IMR-90 (cell line): ENCODE data around the gene CITED2. TPM values are rescaled to one million over a fixed set of nuclear protein-coding genes. Genes with fewer than 3 reads are reported as not detected.

ENCODE experiments used
- ATAC-seq: fragments of 200-7000 bp; cut with Tn5 transposase; 2 replicates; pipeline ENCODE4 v1.9.1; 2020; ENCODE audit warnings: low read depth, mild to moderate bottlenecking, moderate library complexity
- BruUV-seq: library from RNA; stranded (reverse); fragments of 400-500 nt; replicated peaks from 2 replicates; lab custom pipeline; 2021; lab: Mats Ljungman, UMichigan
- CTCF ChIA-PET: fragments of 300-600 bp; formaldehyde crosslinking; extraction: SDS; loops from one replicate; lab custom pipeline; 2021; ENCODE audit warnings: antibody characterized with exemption; lab: Yijun Ruan, JAX
- POLR2A ChIA-PET: fragments of 300-600 bp; sonication (Branson Sonifier 250); formaldehyde crosslinking; loops from one replicate; lab custom pipeline; 2022; ENCODE audit warnings: antibody characterized with exemption; ENCODE audit not compliant: unreplicated experiment; lab: Charles Lee
- DNase-seq: peaks from one replicate; pipeline ENCODE4 v3.0.0; 2013
- H2AFZ ChIP-seq: replicated peaks from 2 replicates; pipeline ENCODE3; 2013; ENCODE audit warnings: low read length, mild to moderate bottlenecking; ENCODE audit not compliant: poor library complexity
- H2AK5ac ChIP-seq: 2 replicates; pipeline ENCODE4 v1.6.1; 2013; ENCODE audit warnings: low read depth, low read length, inconsistent platforms
- H2AK9ac ChIP-seq: replicated peaks from 2 replicates; pipeline ENCODE3; 2013; ENCODE audit warnings: mild to moderate bottlenecking, low read depth, low read length, moderate library complexity; ENCODE audit not compliant: poor library complexity
- H2BK120ac ChIP-seq: 2 replicates; pipeline ENCODE4 v1.6.1; 2013; ENCODE audit warnings: low read depth, low read length, inconsistent platforms
- H2BK15ac ChIP-seq: 3 replicates; pipeline ENCODE4 v1.6.1; 2013; ENCODE audit warnings: low read depth, low read length, inconsistent platforms
- H2BK20ac ChIP-seq: 2 replicates; pipeline ENCODE4 v1.6.1; 2013; ENCODE audit warnings: low read depth, mild to moderate bottlenecking, inconsistent platforms, low read length, moderate library complexity
- H2BK5ac ChIP-seq: 2 replicates; pipeline ENCODE4 v1.6.1; 2013; ENCODE audit warnings: mild to moderate bottlenecking, low read depth, low read length, inconsistent platforms; ENCODE audit not compliant: poor library complexity, severe bottlenecking
- H3K14ac ChIP-seq: replicated peaks from 2 replicates; pipeline ENCODE4 v1.6.1; 2013; ENCODE audit warnings: low read depth, low read length, inconsistent platforms
- H3K18ac ChIP-seq: 2 replicates; pipeline ENCODE4 v1.6.1; 2013; ENCODE audit warnings: low read depth, low read length, control low read depth
- H3K23ac ChIP-seq: 2 replicates; pipeline ENCODE4 v1.6.1; 2013; ENCODE audit warnings: low read depth, low read length, inconsistent platforms
- H3K27ac ChIP-seq: 2 replicates; pipeline ENCODE4 v1.5.1; 2013; ENCODE audit warnings: mild to moderate bottlenecking, control low read depth, low read length; ENCODE audit not compliant: insufficient read depth
- H3K27me3 ChIP-seq: 2 replicates; pipeline ENCODE4 v1.6.1; 2013; ENCODE audit warnings: low read length; ENCODE audit not compliant: control insufficient read depth, insufficient read depth
- H3K36me3 ChIP-seq: 2 replicates; pipeline ENCODE4 v1.6.1; 2013; ENCODE audit warnings: low read length, mixed read lengths; ENCODE audit not compliant: control insufficient read depth, insufficient read depth
- H3K4ac ChIP-seq: 2 replicates; pipeline ENCODE4 v1.6.1; 2013; ENCODE audit warnings: low read depth, low read length, inconsistent platforms
- H3K4me1 ChIP-seq: 2 replicates; pipeline ENCODE4 v1.6.1; 2013; ENCODE audit warnings: low read length, mixed read lengths; ENCODE audit not compliant: control insufficient read depth, insufficient read depth
- H3K4me2 ChIP-seq: 2 replicates; pipeline ENCODE4 v1.6.1; 2013; ENCODE audit warnings: low read depth, mild to moderate bottlenecking, control low read depth, low read length, moderate library complexity
- H3K4me3 ChIP-seq: 2 replicates; pipeline ENCODE4 v1.5.1; 2013; ENCODE audit warnings: low read depth, mild to moderate bottlenecking, control low read depth, low read length, moderate library complexity; ENCODE audit not compliant: insufficient read depth
- H3K56ac ChIP-seq: 2 replicates; pipeline ENCODE4 v1.6.1; 2013; ENCODE audit warnings: low read length, inconsistent platforms; ENCODE audit not compliant: insufficient read depth; ENCODE audit errors: extremely low read depth
- H3K79me1 ChIP-seq, 2 experiments: 2 replicates each; pipeline ENCODE4 v1.6.1; 2013; ENCODE audit warnings: low read length in 2 of 2, inconsistent platforms in 1 of 2, low read depth in 1 of 2
- H3K9ac ChIP-seq: 2 replicates; pipeline ENCODE4 v1.6.1; 2013; ENCODE audit warnings: low read depth, low read length, control low read depth
- H3K9me1 ChIP-seq: 2 replicates; pipeline ENCODE4 v1.6.1; 2013; ENCODE audit warnings: low read length, inconsistent platforms; ENCODE audit not compliant: insufficient read depth
- H3K9me3 ChIP-seq: 2 replicates; pipeline ENCODE4 v1.6.1; 2013; ENCODE audit warnings: low read length; ENCODE audit not compliant: control insufficient read depth, insufficient read depth
- H4K20me1 ChIP-seq: 2 replicates; pipeline ENCODE4 v1.6.1; 2013; ENCODE audit warnings: low read length, inconsistent platforms; ENCODE audit not compliant: insufficient read depth
- H4K5ac ChIP-seq: 2 replicates; pipeline ENCODE4 v1.6.1; 2013; ENCODE audit warnings: mild to moderate bottlenecking, low read depth, low read length, control low read depth
- H4K8ac ChIP-seq, 2 experiments: 2 replicates each; pipeline ENCODE4 v1.6.1; 2013; ENCODE audit warnings: low read depth in 2 of 2, low read length in 2 of 2, control low read depth in 1 of 2, inconsistent platforms in 1 of 2
- H4K91ac ChIP-seq: 2 replicates; pipeline ENCODE4 v1.6.1; 2013; ENCODE audit warnings: low read depth, low read length, inconsistent platforms; ENCODE audit not compliant: insufficient read depth
- BHLHE40 ChIP-seq: fragments of 150-350 bp; IDR thresholded peaks from 2 replicates; pipeline ENCODE4 v1.6.1; 2016; ENCODE audit warnings: mild to moderate bottlenecking, low read depth, low read length
- CHD1 ChIP-seq: IDR thresholded peaks from 2 replicates; pipeline ENCODE4 v1.6.1; 2012; ENCODE audit warnings: low read depth, low read length, improper control_type of control experiment
- CTCF ChIP-seq: conservative IDR thresholded peaks from 2 replicates; pipeline ENCODE4 v1.5.1; 2012; ENCODE audit warnings: mild to moderate bottlenecking, low read depth, low read length, improper control_type of control experiment
- ELK1 ChIP-seq: fragments of 150-350 bp; IDR thresholded peaks from 2 replicates; pipeline ENCODE4 v1.6.1; 2016; ENCODE audit warnings: low read depth, mild to moderate bottlenecking, low read length, moderate library complexity, borderline replicate concordance
- FOS ChIP-seq: fragments of 150-350 bp; IDR thresholded peaks from 2 replicates; pipeline ENCODE4 v1.6.1; 2016; ENCODE audit warnings: low read depth, low read length
- MAZ ChIP-seq: IDR thresholded peaks from 2 replicates; pipeline ENCODE4 v1.6.1; 2012; ENCODE audit warnings: low read depth, mild to moderate bottlenecking, low read length, improper control_type of control experiment, moderate library complexity, borderline replicate concordance
- MXI1 ChIP-seq: IDR thresholded peaks from 2 replicates; pipeline ENCODE4 v1.6.1; 2012; ENCODE audit warnings: low read depth, mild to moderate bottlenecking, low read length, moderate library complexity, borderline replicate concordance
- NFE2L2 ChIP-seq: fragments of 150-350 bp; IDR thresholded peaks from 2 replicates; pipeline ENCODE4 v1.6.1; 2016; ENCODE audit warnings: low read depth, mild to moderate bottlenecking, low read length
- POLR2A ChIP-seq: IDR thresholded peaks from 2 replicates; pipeline ENCODE4 v1.6.1; 2012; ENCODE audit warnings: mild to moderate bottlenecking, low read depth, low read length
- RAD21 ChIP-seq: IDR thresholded peaks from 2 replicates; pipeline ENCODE4 v1.6.1; 2012; ENCODE audit warnings: low read length, improper control_type of control experiment
- RCOR1 ChIP-seq: IDR thresholded peaks from 2 replicates; pipeline ENCODE4 v1.6.1; 2012; ENCODE audit warnings: mild to moderate bottlenecking, low read length, improper control_type of control experiment; ENCODE audit not compliant: insufficient replicate concordance
- RFX5 ChIP-seq: IDR thresholded peaks from 2 replicates; pipeline ENCODE4 v1.8.0; 2012; ENCODE audit warnings: low read depth, mild to moderate bottlenecking, low read length, moderate library complexity
- SMC3 ChIP-seq: fragments of 150-350 bp; IDR thresholded peaks from 2 replicates; pipeline ENCODE4 v1.6.1; 2016; ENCODE audit warnings: low read depth, mild to moderate bottlenecking, antibody characterized with exemption, low read length, moderate library complexity
- USF2 ChIP-seq: fragments of 150-350 bp; IDR thresholded peaks from 2 replicates; pipeline ENCODE4 v1.6.1; 2017; ENCODE audit warnings: mild to moderate bottlenecking, antibody characterized with exemption, low read length, low read depth
- WGBS, 2 experiments: methylation state at CpG; one replicate each; pipeline versions ENCODE4 v1.1.5 to v1.1.7; 2013; ENCODE audit warnings: missing lambda C conversion rate in 2 of 2; ENCODE audit not compliant: insufficient read length in 1 of 2; ENCODE audit errors: extremely low coverage in 2 of 2; 5-methylcytosine and 5-hydroxymethylcytosine counted together
- dilution Hi-C: fragments of 300-500 bp; cut with HindIII; formaldehyde crosslinking; loops from one replicate; pipeline ENCODE4 v1.14.3; 2018; ENCODE audit warnings: low sequenced_read_pairs; ENCODE audit not compliant: unreplicated experiment
- in situ Hi-C: fragments of 300-500 bp; cut with MboI; formaldehyde crosslinking; loops from 3 replicates; pipeline ENCODE4 v1.14.3; 2019; ENCODE audit warnings: low sequenced_read_pairs, inconsistent platforms, mixed read lengths
- intact Hi-C: fragments of 100-400 bp; cut with micrococcal nuclease; formaldehyde crosslinking; loops from 2 replicates; pipeline ENCODE4 v1.10.0; 2022
- polyA plus RNA-seq, 3 experiments: library from polyadenylated mRNA; depleted of rRNA; stranded (reverse); fragments of >200 nt; gene quantifications; 2 replicates each; pipeline ENCODE4 v1.2.3, GENCODE V29; 2012; ENCODE audit warnings: low replicate concordance in 1 of 3
- total RNA-seq: library from RNA; depleted of rRNA; stranded (reverse); fragments of >200 nt; gene quantifications from 2 replicates; pipeline ENCODE4 v1.2.3, GENCODE V29; 2012

The CITED2 gene
- total and polyA plus RNA-seq, 2 of the 4 experiments (the other 2 are of a cell fraction): 163 to 483 TPM

- H3K9ac ChIP-seq: no peak overlapping the region
- H3K4me2 ChIP-seq: no peak overlapping the region
- H2BK5ac ChIP-seq: no peak overlapping the region
- no peaks in the 10 kb centered on the region for H3K79me1 ChIP-seq
- no peak overlapping the region for H2BK20ac ChIP-seq
- intact Hi-C loops: no loop called here
- no peak overlapping the region for H3K18ac ChIP-seq
- no peaks in the 10 kb centered on the region for H3K4me1 ChIP-seq
- BruUV-seq: no TSS peak
- POLR2A ChIA-PET: no interaction called here
- H2BK120ac ChIP-seq: no peak overlapping the region
- no peak overlapping the region for H3K4ac ChIP-seq
- H3K27me3 ChIP-seq: no peaks in the 10 kb centered on the region
- no peaks in the 10 kb centered on the region for H4K20me1 ChIP-seq
- no peak overlapping the region for H3K23ac ChIP-seq
- ATAC-seq: no peak
- no peak overlapping the region for H3K56ac ChIP-seq
- no peak overlapping the region for H2BK15ac ChIP-seq
- H3K14ac ChIP-seq: no peak overlapping the region
- dilution Hi-C loops: no loop called here
- H3K9me3 ChIP-seq: no peaks in the 10 kb centered on the region
- H3K9me1 ChIP-seq: no peaks in the 10 kb centered on the region
- H4K8ac ChIP-seq: 0 out of 4 replicates have a peak overlapping the region, but pooled peaks of 1 of the 2 experiments have one; percentile 28
- in situ Hi-C loops: no loop called here
- DNase-seq: no peak
- H4K5ac ChIP-seq: no peak overlapping the region
- WGBS, 2 experiments: 83% methylated on average over 4 of the region's 9 CpGs; no CpG with 5 or more reads in 1 of the 2 experiments
- no peak overlapping the region for H4K91ac ChIP-seq
- H3K36me3 ChIP-seq: no peaks in the 10 kb centered on the region
- H3K27ac ChIP-seq: no peak overlapping the region
- CTCF ChIA-PET: no interaction called here
- no peak overlapping the region for H2AFZ ChIP-seq
- H3K4me3 ChIP-seq: no peak overlapping the region
- no peak overlapping the region for H2AK9ac ChIP-seq
- 0 out of 2 replicates have a peak overlapping the region, but pooled peaks have one; percentile 35 for H2AK5ac ChIP-seq
- TF ChIP-seq USF2 (no peak), RCOR1 (no peak), BHLHE40 (no peak), RAD21 (no peak), CTCF (no peak), POLR2A (no peak), ELK1 (no peak), SMC3 (no peak), MXI1 (no peak), RFX5 (no peak), CHD1 (no peak), NFE2L2 (no peak), FOS (no peak), MAZ (no peak)
Observed at GRCh38 chr6:139422105-139423036, 47.9 kb upstream of the CITED2 start.
